B cell (primary cell): Measurements from ENCODE around the gene MOGAT3. TPM values are rescaled to one million over a fixed set of nuclear protein-coding genes. Genes with fewer than 3 reads are reported as not detected.

Experiments used
- ATAC-seq: fragments of 200-7000 bp; cut with Tn5 transposase; one replicate; pipeline ENCODE4 v1.10.0; 2021; ENCODE audit warnings: low read depth, mild to moderate bottlenecking, moderate number of reproducible peaks, moderate library complexity
- CTCF ChIA-PET: fragments of 350-600 bp; sonication (Branson Sonifier 250); formaldehyde crosslinking; loops from one replicate; lab custom pipeline; 2021; ENCODE audit warnings: antibody characterized with exemption, inconsistent platforms; lab: Charles Lee
- POLR2A ChIA-PET: fragments of 350-600 bp; sonication (Branson Sonifier 250); formaldehyde crosslinking; loops from one replicate; lab custom pipeline; 2021; ENCODE audit warnings: antibody characterized with exemption; lab: Charles Lee
- DNase-seq: peaks from one replicate; pipeline ENCODE4 v3.0.0; 2013
- H2AFZ ChIP-seq: 2 replicates; pipeline ENCODE4 v1.6.1; 2012; ENCODE audit warnings: mild to moderate bottlenecking, low read depth, low read length; ENCODE audit not compliant: insufficient read depth, poor library complexity, severe bottlenecking
- H3K27ac ChIP-seq, 2 donors: 1 replicate in 1 of 2; 2 replicates in 1 of 2; pipeline ENCODE4 v1.5.1; 2012 to 2013; ENCODE audit warnings: low read length in 2 of 2, mild to moderate bottlenecking in 2 of 2, moderate library complexity in 1 of 2
- H3K27me3 ChIP-seq, 4 experiments: fragments of 200-600 bp in 1 of 4; sonication (generic) in 1 of 4; replicated peaks in 1 of 4; 1 replicate in 2 of 4; 2 replicates in 2 of 4; pipeline versions ENCODE4 v1.6.1 to v1.7.0; 2013 to 2016; ENCODE audit warnings: low read length in 3 of 4, mild to moderate bottlenecking in 2 of 4, mixed read lengths in 1 of 4, moderate library complexity in 1 of 4; ENCODE audit not compliant: insufficient read depth in 4 of 4, control insufficient read depth in 3 of 4; ENCODE audit errors: control extremely low read depth in 1 of 4
- H3K36me3 ChIP-seq, 2 experiments: replicated peaks in 1 of 2; 1 replicate in 1 of 2; 2 replicates in 1 of 2; pipeline versions ENCODE4 v1.6.1 to v1.7.1; 2013; ENCODE audit warnings: low read length in 1 of 2; ENCODE audit not compliant: insufficient read depth in 2 of 2, control insufficient read depth in 1 of 2; ENCODE audit errors: control extremely low read depth in 1 of 2, extremely low read depth in 1 of 2
- H3K4me1 ChIP-seq, 2 donors: fragments of 200-600 bp in 1 of 2; sonication (generic) in 1 of 2; 1 replicate in 1 of 2; 2 replicates in 1 of 2; pipeline versions ENCODE4 v1.5.1 to v1.6.1; 2013 to 2017; ENCODE audit warnings: low read length in 2 of 2; ENCODE audit not compliant: control insufficient read depth in 2 of 2, insufficient read depth in 2 of 2
- H3K4me2 ChIP-seq: replicated peaks from 2 replicates; pipeline ENCODE3; 2012; ENCODE audit warnings: mild to moderate bottlenecking, low read depth, low read length; ENCODE audit not compliant: poor library complexity, severe bottlenecking
- H3K4me3 ChIP-seq, 5 experiments: fragments of 200-600 bp in 1 of 5; sonication (generic) in 1 of 5; 1 replicate in 3 of 5; 2 replicates in 2 of 5; pipeline versions ENCODE4 v1.5.1 to v1.7.0; 2011 to 2016; ENCODE audit warnings: low read length in 4 of 5, mild to moderate bottlenecking in 4 of 5, low read depth in 2 of 5, control low read depth in 1 of 5, moderate library complexity in 1 of 5; ENCODE audit not compliant: insufficient read depth in 1 of 5; ENCODE audit errors: control extremely low read depth in 1 of 5, extremely low read depth in 1 of 5
- H3K79me2 ChIP-seq: fragments of 200-600 bp; sonication (generic); one replicate; pipeline ENCODE4 v1.6.0; 2016; ENCODE audit warnings: low read length; ENCODE audit not compliant: control insufficient read depth, insufficient read depth
- H3K9ac ChIP-seq: fragments of 200-600 bp; sonication (generic); 2 replicates; pipeline ENCODE4 v1.6.1; 2017; ENCODE audit warnings: mild to moderate bottlenecking, low read length, moderate library complexity
- H3K9me3 ChIP-seq, 3 donors: one replicate each; pipeline versions ENCODE4 v1.6.1 to v1.7.1; 2013; ENCODE audit warnings: low read length in 2 of 3; ENCODE audit not compliant: control insufficient read depth in 2 of 3, insufficient read depth in 1 of 3; ENCODE audit errors: control extremely low read depth in 1 of 3
- H4K20me1 ChIP-seq: 2 replicates; pipeline ENCODE4 v1.6.0; 2012; ENCODE audit warnings: mild to moderate bottlenecking, low read length; ENCODE audit not compliant: insufficient read depth, control insufficient read depth, poor library complexity, severe bottlenecking
- H3K27ac Mint-ChIP-seq: one replicate; pipeline ENCODE4 v1.8.0; 2021; ENCODE audit warnings: mixed read lengths
- H3K27me3 Mint-ChIP-seq: one replicate; pipeline ENCODE4 v1.8.0; 2021; ENCODE audit warnings: mixed read lengths
- H3K4me1 Mint-ChIP-seq: one replicate; pipeline ENCODE4 v1.8.0; 2021; ENCODE audit warnings: mixed read lengths
- H3K4me3 Mint-ChIP-seq: one replicate; pipeline ENCODE4 v1.8.0; 2021; ENCODE audit warnings: mixed read lengths
- H3K9me3 Mint-ChIP-seq: one replicate; pipeline ENCODE4 v1.8.0; 2022; ENCODE audit warnings: mixed read lengths; ENCODE audit not compliant: insufficient read depth
- EZH2 ChIP-seq: IDR thresholded peaks from 2 replicates; pipeline ENCODE4 v1.6.1; 2012; ENCODE audit warnings: borderline replicate concordance, low read depth, mild to moderate bottlenecking, moderate library complexity, low read length; ENCODE audit not compliant: insufficient read depth, poor library complexity, severe bottlenecking
- WGBS: methylation state at CpG from one replicate; pipeline ENCODE4 v1.1.5; 2013; ENCODE audit warnings: missing lambda C conversion rate; ENCODE audit not compliant: insufficient coverage; 5-methylcytosine and 5-hydroxymethylcytosine counted together
- intact Hi-C: fragments of 100-400 bp; cut with micrococcal nuclease; formaldehyde crosslinking; loops from one replicate; pipeline ENCODE4 v1.10.0; 2022
- polyA plus RNA-seq: library from polyadenylated mRNA; depleted of rRNA; stranded (reverse); fragments of >200 nt; gene quantifications from 2 replicates; pipeline ENCODE4 v1.2.3, GENCODE V29; 2012
- total RNA-seq, 2 donors: library from RNA; stranded (reverse); fragments of 120-200 nt in 1 of 2; gene quantifications; 1 replicate in 1 of 2; 2 replicates in 1 of 2; pipeline versions ENCODE4 v1.2.3 to v1.2.4, GENCODE V29; 2013 to 2022
- TF ChIP-seq, protein P1 (sequence below): fragments of 200-600 bp; IDR thresholded peaks from one replicate; pipeline ENCODE4 v1.8.0; 2022; ENCODE audit warnings: antibody characterized with exemption, mild to moderate bottlenecking

MOGAT3 gene
- total and polyA plus RNA-seq, 2 donors (not counting 1 experiment from before 2014, with no cell fraction given): not detected

DNA sequence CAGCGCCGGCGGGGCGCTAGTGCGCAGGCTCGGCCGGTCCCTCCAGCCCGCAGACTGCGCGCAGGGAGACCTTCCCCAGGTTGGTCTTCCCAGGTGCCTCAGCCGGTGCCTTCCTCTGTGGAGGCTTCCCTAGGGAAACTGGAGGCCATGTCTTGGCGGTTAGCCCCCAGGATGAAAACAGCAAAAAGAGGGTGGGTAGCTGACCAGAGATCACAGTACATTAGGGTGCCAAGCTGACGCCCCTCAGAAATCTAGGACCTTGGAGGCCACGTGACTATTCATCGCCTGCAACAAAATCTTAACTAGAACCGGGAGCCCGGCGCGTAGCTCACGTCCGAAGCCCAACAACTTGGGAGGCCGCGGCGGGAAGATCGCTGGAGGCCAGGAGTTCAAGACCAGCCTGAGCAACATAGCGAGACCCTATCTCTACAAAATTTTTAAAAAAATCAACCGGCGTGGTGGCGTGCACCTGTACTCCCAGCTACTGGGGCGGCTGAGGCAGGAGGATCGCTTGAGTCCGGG, 44.4 kb upstream of the MOGAT3 start:
- Histone ChIP-seq H3K27me3 (no peaks in the 10 kb centered on the region), H3K4me2 (peak overlapping the region; percentile 93), H3K4me3 (peak overlapping the region; percentile 95 to 100 (median 99)), H3K4me1 (peaks cover 16 to 32% of the 10 kb centered on the region in 2 donors), H3K36me3 (peaks cover 0 to 20% of the 10 kb centered on the region in 2 experiments), H3K79me2 (peaks cover 88% of the 10 kb centered on the region), H2AFZ (peak overlapping the region; percentile 90), H3K9ac (peak overlapping the region; percentile 89), H4K20me1 (peaks cover 73% of the 10 kb centered on the region), H3K27ac (peak overlapping the region; percentile 91 to 97), H3K9me3 (no peaks in the 10 kb centered on the region)
- TF ChIP-seq, protein P1, sequence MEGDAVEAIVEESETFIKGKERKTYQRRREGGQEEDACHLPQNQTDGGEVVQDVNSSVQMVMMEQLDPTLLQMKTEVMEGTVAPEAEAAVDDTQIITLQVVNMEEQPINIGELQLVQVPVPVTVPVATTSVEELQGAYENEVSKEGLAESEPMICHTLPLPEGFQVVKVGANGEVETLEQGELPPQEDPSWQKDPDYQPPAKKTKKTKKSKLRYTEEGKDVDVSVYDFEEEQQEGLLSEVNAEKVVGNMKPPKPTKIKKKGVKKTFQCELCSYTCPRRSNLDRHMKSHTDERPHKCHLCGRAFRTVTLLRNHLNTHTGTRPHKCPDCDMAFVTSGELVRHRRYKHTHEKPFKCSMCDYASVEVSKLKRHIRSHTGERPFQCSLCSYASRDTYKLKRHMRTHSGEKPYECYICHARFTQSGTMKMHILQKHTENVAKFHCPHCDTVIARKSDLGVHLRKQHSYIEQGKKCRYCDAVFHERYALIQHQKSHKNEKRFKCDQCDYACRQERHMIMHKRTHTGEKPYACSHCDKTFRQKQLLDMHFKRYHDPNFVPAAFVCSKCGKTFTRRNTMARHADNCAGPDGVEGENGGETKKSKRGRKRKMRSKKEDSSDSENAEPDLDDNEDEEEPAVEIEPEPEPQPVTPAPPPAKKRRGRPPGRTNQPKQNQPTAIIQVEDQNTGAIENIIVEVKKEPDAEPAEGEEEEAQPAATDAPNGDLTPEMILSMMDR: no peak
- TF ChIP-seq EZH2: no peak
- intact Hi-C loops: loop anchor here (2.0 kb wide), 4 partner anchors 76 to 632 kb away; partner anchors contain the start of genes AP1S1, IFT22 and MOSPD3
- CTCF ChIA-PET: interaction anchor here (1.2 to 4.6 kb wide), 7 partner anchors 8 to 355 kb away, joined by 3 to 65 read pairs (median 19); partner anchors contain the start of gene UFSP1
- Mint-ChIP-seq H3K27ac (peak overlapping the region; percentile 97), H3K27me3 (no peaks in the 10 kb centered on the region), H3K4me3 (peak overlapping the region; percentile 98), H3K9me3 (no peaks in the 10 kb centered on the region), H3K4me1 (peaks cover 43% of the 10 kb centered on the region)
- DNase-seq (no peak), ATAC-seq (no peak)
- POLR2A ChIA-PET: interaction anchor here (0.6 to 2.4 kb wide), 5 partner anchors 28 to 1740 kb away, joined by 3 to 15 read pairs (median 4); partner anchors contain the start of genes IFT22, PLOD3, VGF and ZNHIT1
- WGBS: 29% methylated on average over 28 of the region's 32 CpGs
